Endothelial cell of umbilical vein (primary cell): ENCODE results near the gene SNX24. TPM values are rescaled to one million over a fixed set of nuclear protein-coding genes. Genes with fewer than 3 reads are reported as not detected.
"Not testable (repeated sequence)": the region's sequence is repeated elsewhere in the genome, so short reads cannot be mapped to it uniquely, and the experiment has no call there.

Source experiments
- BruUV-seq: library from RNA; stranded (reverse); fragments of 400-500 nt; replicated peaks from 2 replicates; lab custom pipeline; 2021; lab: Mats Ljungman, UMichigan
- CTCF ChIA-PET: fragments of 300-600, 350-600 bp; sonication (Branson Sonifier 250); formaldehyde crosslinking; loops from one replicate; lab custom pipeline; 2021; ENCODE audit warnings: antibody characterized with exemption, inconsistent platforms; lab: Charles Lee
- POLR2A ChIA-PET: fragments of 300-600, 350-600 bp; sonication (Branson Sonifier 250); formaldehyde crosslinking; loops from one replicate; lab custom pipeline; 2021; ENCODE audit warnings: antibody characterized with exemption, inconsistent platforms; lab: Charles Lee
- DNase-seq: peaks from one replicate; pipeline ENCODE4 v3.0.0-alpha.2; 2011; ENCODE audit warnings: low read depth, low spot score
- FAIRE-seq: peaks from 2 replicates; lab custom pipeline; 2011; peaks lifted over from hg19 to GRCh38; lab: Jason Lieb, UNC
- H2AFZ ChIP-seq: 2 replicates; pipeline ENCODE4 v1.6.0; 2012; ENCODE audit warnings: low read depth, low read length, control low read depth, inconsistent platforms
- H3K27ac ChIP-seq: 2 replicates; pipeline ENCODE4 v1.5.1; 2011; ENCODE audit warnings: low read depth, mild to moderate bottlenecking, control low read depth, low read length, moderate library complexity; ENCODE audit not compliant: insufficient read depth
- H3K27me3 ChIP-seq, 2 experiments: 2 replicates each; pipeline versions ENCODE4 v1.6.0 to v1.6.1; 2011; ENCODE audit warnings: low read length in 2 of 2, mixed read lengths in 1 of 2; ENCODE audit not compliant: control insufficient read depth in 2 of 2, insufficient read depth in 2 of 2
- H3K36me3 ChIP-seq, 2 experiments: 2 replicates in 1 of 2; 3 replicates in 1 of 2; pipeline ENCODE4 v1.5.1; 2011; ENCODE audit warnings: low read length in 2 of 2, mild to moderate bottlenecking in 1 of 2, moderate library complexity in 1 of 2; ENCODE audit not compliant: control insufficient read depth in 2 of 2, insufficient read depth in 2 of 2; ENCODE audit errors: extremely low read depth in 1 of 2
- H3K4me1 ChIP-seq: 3 replicates; pipeline ENCODE4 v1.5.1; 2011; ENCODE audit warnings: mild to moderate bottlenecking, low read length; ENCODE audit not compliant: control insufficient read depth, insufficient read depth; ENCODE audit errors: extremely low read depth
- H3K4me2 ChIP-seq: 2 replicates; pipeline ENCODE4 v1.6.1; 2011; ENCODE audit warnings: low read length, control low read depth, mixed read lengths; ENCODE audit not compliant: insufficient read depth
- H3K4me3 ChIP-seq, 3 experiments: fragments of 200-600 bp in 1 of 3; sonication (generic), shearing (Covaris generic) in 1 of 3; replicated peaks in 1 of 3; 2 replicates each; pipeline ENCODE4 v1.5.1; 2011 to 2016; ENCODE audit warnings: control low read depth in 3 of 3, low read length in 3 of 3, mild to moderate bottlenecking in 2 of 3, inconsistent platforms in 1 of 3, low read depth in 1 of 3, moderate library complexity in 1 of 3; ENCODE audit not compliant: insufficient read depth in 1 of 3
- H3K79me2 ChIP-seq: 2 replicates; pipeline ENCODE4 v1.6.0; 2012; ENCODE audit warnings: low read length, inconsistent platforms; ENCODE audit not compliant: control insufficient read depth, insufficient read depth
- H3K9ac ChIP-seq: replicated peaks from 2 replicates; pipeline ENCODE3; 2011; ENCODE audit warnings: low read length, control low read depth; ENCODE audit not compliant: insufficient read depth; ENCODE audit errors: extremely low read depth
- H3K9me1 ChIP-seq: replicated peaks from 3 replicates; pipeline ENCODE4 v1.6.0; 2011; ENCODE audit warnings: mild to moderate bottlenecking, low read length; ENCODE audit not compliant: control insufficient read depth, insufficient read depth; ENCODE audit errors: extremely low read depth
- H3K9me3 ChIP-seq: replicated peaks from 2 replicates; pipeline ENCODE4 v1.5.1; 2012; ENCODE audit warnings: low read length, inconsistent platforms; ENCODE audit not compliant: control insufficient read depth, insufficient read depth
- H4K20me1 ChIP-seq: replicated peaks from 2 replicates; pipeline ENCODE3; 2011; ENCODE audit warnings: mild to moderate bottlenecking, low read length; ENCODE audit not compliant: control insufficient read depth, insufficient read depth; ENCODE audit errors: extremely low read depth
- EZH2 ChIP-seq: IDR thresholded peaks from 2 replicates; pipeline ENCODE4 v1.6.1; 2012; ENCODE audit warnings: borderline replicate concordance, low read depth, mild to moderate bottlenecking, moderate library complexity, low read length, inconsistent platforms; ENCODE audit not compliant: severe bottlenecking
- FOS ChIP-seq: IDR thresholded peaks from 2 replicates; pipeline ENCODE4 v1.6.1; 2011; ENCODE audit warnings: mild to moderate bottlenecking, low read length, moderate library complexity, borderline replicate concordance; ENCODE audit not compliant: insufficient read depth
- GATA2 ChIP-seq: IDR thresholded peaks from 2 replicates; pipeline ENCODE4 v1.7.0; 2011; ENCODE audit warnings: low read depth, mild to moderate bottlenecking, moderate library complexity, mixed read lengths, low read length; ENCODE audit not compliant: insufficient read length, insufficient read depth
- JUN ChIP-seq: IDR thresholded peaks from 2 replicates; pipeline ENCODE4 v1.6.1; 2011; ENCODE audit warnings: borderline replicate concordance, low read depth; ENCODE audit not compliant: insufficient read length, insufficient read depth
- MYC ChIP-seq: IDR thresholded peaks from one replicate; pipeline ENCODE4 v1.6.1; 2011; ENCODE audit warnings: mild to moderate bottlenecking, low read depth, low read length
- POLR2A ChIP-seq: IDR thresholded peaks from 2 replicates; pipeline ENCODE4 v1.6.1; 2012; ENCODE audit warnings: low read depth, mild to moderate bottlenecking, control low read depth, low read length
- POLR2AphosphoS5 ChIP-seq: IDR thresholded peaks from 2 replicates; pipeline ENCODE4 v1.6.1; 2012; ENCODE audit warnings: low read depth, mild to moderate bottlenecking, control low read depth, low read length, moderate library complexity; ENCODE audit not compliant: insufficient read depth
- dilution Hi-C: fragments of 300-500 bp; cut with MboI; formaldehyde crosslinking; loops from one replicate; pipeline ENCODE4 v1.15.0; 2019; ENCODE audit warnings: low sequenced_read_pairs; ENCODE audit not compliant: extremely low pct_ligation_motif_present
- intact Hi-C: fragments of 100-400 bp; cut with micrococcal nuclease; formaldehyde crosslinking; loops from one replicate; pipeline ENCODE4 v1.10.0; 2022
- polyA plus RNA-seq, 4 experiments: library from polyadenylated mRNA; depleted of rRNA in 3 of 4; stranded (reverse) in 3 of 4; unstranded in 1 of 4; fragments of >200 nt; gene quantifications; 2 replicates each; pipeline versions ENCODE4 v1.2.1 to v1.2.3, GENCODE V29; 2011 to 2012; ENCODE audit warnings: missing spikeins in 1 of 4
- total RNA-seq: library from RNA; stranded (reverse); gene quantifications from 2 replicates; pipeline ENCODE4 v1.2.3, GENCODE V29; 2021
- TF ChIP-seq, protein P1 (sequence below), 2 donors: IDR thresholded peaks; 1 replicate in 1 of 2; 2 replicates in 1 of 2; pipeline ENCODE4 v1.5.1; 2011; ENCODE audit warnings: low read length in 2 of 2, mild to moderate bottlenecking in 2 of 2, moderate library complexity in 2 of 2, control low read depth in 1 of 2, inconsistent platforms in 1 of 2, low read depth in 1 of 2; ENCODE audit not compliant: insufficient read depth in 1 of 2; ENCODE audit errors: extremely low read depth in 1 of 2
- TF ChIP-seq, protein P2 (sequence below): IDR thresholded peaks from 2 replicates; pipeline ENCODE4 v1.6.1; 2011; ENCODE audit not compliant: insufficient read depth, insufficient read length

The SNX24 gene
- total and polyA plus RNA-seq, 2 donors (not counting 3 experiments of a cell fraction or from before 2014, with no cell fraction given) = 2.9 to 14.9 TPM

DNA sequence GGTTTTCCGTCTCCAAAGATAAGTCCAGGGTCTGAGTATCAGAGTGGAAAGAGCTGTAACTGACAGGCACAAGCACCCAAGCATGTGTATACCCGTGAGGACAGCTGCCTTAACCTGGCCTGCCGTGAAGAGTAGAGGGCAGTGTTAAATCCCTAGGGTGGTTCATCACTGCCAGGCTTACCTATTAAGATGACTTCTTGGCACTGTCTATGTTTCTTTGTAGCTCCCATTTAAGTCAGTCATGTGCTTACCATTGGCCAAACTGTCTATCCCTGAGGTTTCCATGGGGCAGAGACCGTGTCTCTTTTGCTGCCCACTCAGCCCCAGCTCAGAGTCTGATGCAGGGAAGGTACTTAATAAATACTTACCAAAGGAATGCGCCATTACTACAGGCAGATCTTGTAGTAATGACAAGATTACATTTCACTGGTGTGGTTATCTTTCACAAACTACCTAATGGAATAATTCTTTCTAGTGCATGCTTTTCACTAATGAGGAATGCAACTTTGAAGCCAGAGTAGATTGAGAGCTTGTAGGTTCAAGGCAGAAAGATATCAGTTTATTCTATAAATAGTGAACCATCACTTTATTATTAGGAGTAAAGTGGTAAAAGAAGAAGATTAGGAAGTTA lies 64.2 kb downstream of the SNX24 start:
- TF ChIP-seq FOS = no peak
- TF ChIP-seq MYC = no peak
- TF ChIP-seq JUN = no peak
- TF ChIP-seq, protein P1, sequence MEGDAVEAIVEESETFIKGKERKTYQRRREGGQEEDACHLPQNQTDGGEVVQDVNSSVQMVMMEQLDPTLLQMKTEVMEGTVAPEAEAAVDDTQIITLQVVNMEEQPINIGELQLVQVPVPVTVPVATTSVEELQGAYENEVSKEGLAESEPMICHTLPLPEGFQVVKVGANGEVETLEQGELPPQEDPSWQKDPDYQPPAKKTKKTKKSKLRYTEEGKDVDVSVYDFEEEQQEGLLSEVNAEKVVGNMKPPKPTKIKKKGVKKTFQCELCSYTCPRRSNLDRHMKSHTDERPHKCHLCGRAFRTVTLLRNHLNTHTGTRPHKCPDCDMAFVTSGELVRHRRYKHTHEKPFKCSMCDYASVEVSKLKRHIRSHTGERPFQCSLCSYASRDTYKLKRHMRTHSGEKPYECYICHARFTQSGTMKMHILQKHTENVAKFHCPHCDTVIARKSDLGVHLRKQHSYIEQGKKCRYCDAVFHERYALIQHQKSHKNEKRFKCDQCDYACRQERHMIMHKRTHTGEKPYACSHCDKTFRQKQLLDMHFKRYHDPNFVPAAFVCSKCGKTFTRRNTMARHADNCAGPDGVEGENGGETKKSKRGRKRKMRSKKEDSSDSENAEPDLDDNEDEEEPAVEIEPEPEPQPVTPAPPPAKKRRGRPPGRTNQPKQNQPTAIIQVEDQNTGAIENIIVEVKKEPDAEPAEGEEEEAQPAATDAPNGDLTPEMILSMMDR (IDR thresholded peaks at IDR 0.05; ENCODE audit: extremely low read depth in 1 of 2, insufficient read depth in 1 of 2, low read depth in 1 of 2, low read length in 2 of 2) = no peak
- no peak for TF ChIP-seq GATA2
- TF ChIP-seq POLR2A = no peak
- TF ChIP-seq, protein P2, sequence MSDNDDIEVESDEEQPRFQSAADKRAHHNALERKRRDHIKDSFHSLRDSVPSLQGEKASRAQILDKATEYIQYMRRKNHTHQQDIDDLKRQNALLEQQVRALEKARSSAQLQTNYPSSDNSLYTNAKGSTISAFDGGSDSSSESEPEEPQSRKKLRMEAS = no peak
- no peak for TF ChIP-seq EZH2
- no peak for TF ChIP-seq POLR2AphosphoS5
- no peak overlapping the region for H3K4me3 ChIP-seq
- FAIRE-seq (no peak), DNase-seq (no peak)
- POLR2A ChIA-PET = no interaction called here
- BruUV-seq = no TSS peak
- H3K4me2 ChIP-seq = no peak overlapping the region
- no peaks in the 10 kb centered on the region for H3K4me1 ChIP-seq
- intact Hi-C loops = no loop called here
- no peaks in the 10 kb centered on the region for H3K9me3 ChIP-seq
- dilution Hi-C loops = no loop called here
- H3K27me3 ChIP-seq = no peaks in the 10 kb centered on the region
- CTCF ChIA-PET = no interaction called here
- no peak overlapping the region for H2AFZ ChIP-seq
- no peaks in the 10 kb centered on the region for H4K20me1 ChIP-seq
- H3K79me2 ChIP-seq = no peaks in the 10 kb centered on the region
- no peaks in the 10 kb centered on the region for H3K9me1 ChIP-seq
- H3K9ac ChIP-seq = no peak overlapping the region
- H3K27ac ChIP-seq = no peak overlapping the region
- H3K36me3 ChIP-seq = no peaks in the 10 kb centered on the region

DNA sequence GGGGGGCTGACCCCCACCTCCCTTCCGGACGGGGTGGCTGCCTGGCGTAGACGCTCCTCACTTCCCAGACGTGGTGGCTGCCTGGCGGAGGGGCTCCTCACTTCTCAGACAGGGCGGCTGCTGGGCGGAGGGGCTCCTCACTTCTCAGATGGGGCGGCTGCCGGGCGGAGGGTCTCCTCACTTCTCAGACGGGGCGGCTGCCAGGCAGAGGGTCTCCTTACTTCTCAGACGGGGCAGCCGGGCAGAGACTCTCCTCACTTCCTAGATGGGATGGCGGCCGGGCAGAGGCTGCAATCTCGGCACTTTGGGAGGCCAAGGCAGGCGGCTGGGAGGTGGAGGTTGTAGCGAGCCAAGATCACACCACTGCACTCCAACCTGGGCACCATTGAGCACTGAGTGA lies 68.0 kb downstream of the SNX24 start:
- H3K27me3 ChIP-seq, POLR2A ChIA-PET, H2AFZ ChIP-seq, FAIRE-seq, H3K4me3 ChIP-seq, BruUV-seq, H3K9me1 ChIP-seq, H3K27ac ChIP-seq, intact Hi-C loops, CTCF ChIA-PET, H3K9me3 ChIP-seq, H3K4me1 ChIP-seq, H3K9ac ChIP-seq, H3K79me2 ChIP-seq, DNase-seq, H3K36me3 ChIP-seq, dilution Hi-C loops, H4K20me1 ChIP-seq, H3K4me2 ChIP-seq: not testable (repeated sequence)
